ENCODE measurements around the gene AHCYL2.
"Not testable (repeated sequence)": the region's sequence is repeated elsewhere in the genome, so short reads cannot be mapped to it uniquely, and the experiment has no call there.

Gene AHCYL2

GRCh38 chr7:129354428-129355157 is 129.8 kb downstream of the AHCYL2 start:
- no peak for DNase-seq

- DNase-seq, result no peak
Measured at GRCh38 chr7:129356176-129356575, 131.3 kb downstream of the AHCYL2 start.

- DNase-seq, result no peak
Measured at GRCh38 chr7:129359176-129359575, 134.3 kb downstream of the AHCYL2 start.

GRCh38 chr7:129359638-129360037 is 134.8 kb downstream of the AHCYL2 start:
- no peak for DNase-seq

GRCh38 chr7:129361771-129362170 is 136.9 kb downstream of the AHCYL2 start:
- DNase-seq, result no peak

- no peak for DNase-seq
Measured at GRCh38 chr7:129362496-129362895, 137.7 kb downstream of the AHCYL2 start.

- DNase-seq, result no peak
Measured at GRCh38 chr7:129367349-129367699, 142.5 kb downstream of the AHCYL2 start.

- DNase-seq, result peak in 1 of 2 experiments; percentile 39
Measured at GRCh38 chr7:129367700-129368388, 143.0 kb downstream of the AHCYL2 start.

- no peak for DNase-seq
Measured at GRCh38 chr7:129368389-129368986, 143.7 kb downstream of the AHCYL2 start.

GRCh38 chr7:129369447-129369846 is 144.6 kb downstream of the AHCYL2 start:
- DNase-seq, result not testable (repeated sequence)

- no peak for DNase-seq
Measured at GRCh38 chr7:129370812-129371211, 146.0 kb downstream of the AHCYL2 start.

- DNase-seq, result no peak
Measured at GRCh38 chr7:129371487-129371886, 146.7 kb downstream of the AHCYL2 start.

GRCh38 chr7:129373651-129374428 is 149.0 kb downstream of the AHCYL2 start:
- DNase-seq, result no peak

- no peak for DNase-seq
Measured at GRCh38 chr7:129375141-129375938, 150.5 kb downstream of the AHCYL2 start.

GRCh38 chr7:129376076-129376777 is 151.4 kb downstream of the AHCYL2 start:
- DNase-seq, result no peak

GRCh38 chr7:129376778-129377700 is 152.2 kb downstream of the AHCYL2 start:
- no peak for DNase-seq

GRCh38 chr7:129381710-129382484 is 157.1 kb downstream of the AHCYL2 start:
- no peak for DNase-seq

GRCh38 chr7:129383542-129384132 is 158.8 kb downstream of the AHCYL2 start:
- no peak for DNase-seq

- no peak for DNase-seq
Measured at GRCh38 chr7:129385116-129385515, 160.3 kb downstream of the AHCYL2 start.
